HepG2 (cell line): ENCODE measurements around the gene ANTXR1. TPM values are rescaled to one million over a fixed set of nuclear protein-coding genes. Genes with fewer than 3 reads are reported as not detected.

ENCODE experiments used
- CBX2 ChIP-seq, 2 experiments: fragments of 200-600 bp in 1 of 2; sonication (generic); formaldehyde crosslinking in 1 of 2; IDR thresholded peaks; 2 replicates each; pipeline versions ENCODE4 v1.7.0 to v1.8.1; 2018 to 2022; ENCODE audit warnings: low read depth in 2 of 2, low read length in 1 of 2, mild to moderate bottlenecking in 1 of 2, missing genetic modification reagents in 1 of 2
- FOXC1 ChIP-seq: sonication (generic); formaldehyde crosslinking; IDR thresholded peaks from 2 replicates; pipeline ENCODE4 v1.8.0; 2022; ENCODE audit warnings: mild to moderate bottlenecking, missing genetic modification reagents, borderline replicate concordance
- FOXM1 ChIP-seq: sonication (generic); formaldehyde crosslinking; IDR thresholded peaks from 2 replicates; pipeline ENCODE4 v1.5.0; 2020; ENCODE audit warnings: missing genetic modification reagents
- FUBP1 ChIP-seq: sonication (generic); formaldehyde crosslinking; IDR thresholded peaks from 2 replicates; pipeline ENCODE4 v1.5.1; 2020; ENCODE audit warnings: missing genetic modification reagents, mild to moderate bottlenecking, borderline replicate concordance
- IRF1 ChIP-seq: sonication (generic); formaldehyde crosslinking; IDR thresholded peaks from 2 replicates; pipeline ENCODE4 v1.4.0; 2020; ENCODE audit warnings: low read depth, mild to moderate bottlenecking, missing genetic modification reagents
- MXD4 ChIP-seq: IDR thresholded peaks from 2 replicates; pipeline ENCODE4 v1.6.1; 2016; ENCODE audit warnings: mild to moderate bottlenecking, missing biosample characterization, missing genetic modification reagents
- PAF1 ChIP-seq: IDR thresholded peaks from 2 replicates; pipeline ENCODE4 v1.6.1; 2016; ENCODE audit warnings: missing genetic modification reagents, missing compliant biosample characterization
- PHF5A ChIP-seq: IDR thresholded peaks from one replicate; pipeline ENCODE4 v1.6.1; 2018; ENCODE audit warnings: low read depth, missing genetic modification reagents; ENCODE audit not compliant: unreplicated experiment
- POLR2G ChIP-seq: fragments of 200-400 bp; formaldehyde crosslinking; IDR thresholded peaks from 2 replicates; pipeline ENCODE4 v1.6.1; 2018; ENCODE audit warnings: mild to moderate bottlenecking, low read depth, low read length, moderate library complexity
- RBFOX2 ChIP-seq: fragments of 200-400 bp; formaldehyde crosslinking; IDR thresholded peaks from 2 replicates; pipeline ENCODE4 v1.6.1; 2017; ENCODE audit warnings: low read depth, mild to moderate bottlenecking, low read length
- RBM22 ChIP-seq: fragments of 200-400 bp; formaldehyde crosslinking; optimal IDR thresholded peaks from 2 replicates; pipeline ENCODE3; 2017; ENCODE audit warnings: mild to moderate bottlenecking, low read length, moderate library complexity
- RCOR2 ChIP-seq: IDR thresholded peaks from 2 replicates; pipeline ENCODE4 v1.6.1; 2016; ENCODE audit warnings: missing biosample characterization, missing genetic modification reagents
- RXRB ChIP-seq: IDR thresholded peaks from 2 replicates; pipeline ENCODE4 v1.6.1; 2016; ENCODE audit warnings: borderline replicate concordance, missing genetic modification reagents, missing compliant biosample characterization
- SAP130 ChIP-seq: IDR thresholded peaks from 2 replicates; pipeline ENCODE4 v1.6.1; 2016; ENCODE audit warnings: low read depth
- SIX4 ChIP-seq: sonication (generic); formaldehyde crosslinking; IDR thresholded peaks from 2 replicates; pipeline ENCODE4 v1.4.0; 2020; ENCODE audit warnings: missing genetic modification reagents
- SP5 ChIP-seq: IDR thresholded peaks from 2 replicates; pipeline ENCODE4 v1.6.1; 2016; ENCODE audit warnings: low read depth, borderline replicate concordance
- SSRP1 ChIP-seq: IDR thresholded peaks from 2 replicates; pipeline ENCODE4 v1.6.1; 2016; ENCODE audit warnings: control low read depth
- TEAD3 ChIP-seq: optimal IDR thresholded peaks from 2 replicates; pipeline ENCODE3; 2016; ENCODE audit warnings: borderline replicate concordance
- TFDP2 ChIP-seq: sonication (generic); formaldehyde crosslinking; IDR thresholded peaks from 2 replicates; pipeline ENCODE4 v1.4.0; 2020; ENCODE audit warnings: missing genetic modification reagents
- ZBTB38 ChIP-seq: sonication (generic); formaldehyde crosslinking; IDR thresholded peaks from 2 replicates; pipeline ENCODE4 v1.5.1; 2020; ENCODE audit warnings: mild to moderate bottlenecking, missing genetic modification reagents
- ZBTB7B ChIP-seq: sonication (generic); formaldehyde crosslinking; IDR thresholded peaks from 2 replicates; pipeline ENCODE4 v1.4.0; 2020; ENCODE audit warnings: missing genetic modification reagents
- ZNF136 ChIP-seq: sonication (generic); formaldehyde crosslinking; IDR thresholded peaks from 2 replicates; pipeline ENCODE4 v1.8.1; 2022; ENCODE audit warnings: low read depth, mild to moderate bottlenecking, moderate library complexity, missing genetic modification reagents
- ZNF143 ChIP-seq: sonication (generic); formaldehyde crosslinking; IDR thresholded peaks from 2 replicates; pipeline ENCODE4 v1.4.0; 2020; ENCODE audit warnings: missing genetic modification reagents
- ZNF3 ChIP-seq: IDR thresholded peaks from 2 replicates; pipeline ENCODE4 v1.7.0; 2017; ENCODE audit warnings: inconsistent platforms
- ZNF329 ChIP-seq: sonication (generic); formaldehyde crosslinking; IDR thresholded peaks from 2 replicates; pipeline ENCODE4 v1.9.0; 2021; ENCODE audit warnings: low read depth, mild to moderate bottlenecking, missing genetic modification reagents
- ZNF44 ChIP-seq: sonication (generic); formaldehyde crosslinking; IDR thresholded peaks from 2 replicates; pipeline ENCODE4 v1.5.1; 2020; ENCODE audit warnings: mild to moderate bottlenecking, missing genetic modification reagents
- ZNF639 ChIP-seq: conservative IDR thresholded peaks from 2 replicates; pipeline ENCODE4 v1.6.1; 2018; ENCODE audit warnings: missing genetic modification reagents
- polyA plus RNA-seq, 8 experiments: library from polyadenylated mRNA; depleted of rRNA in 3 of 8; stranded (reverse) in 7 of 8; unstranded in 1 of 8; fragments of >200 nt; fragmentation: Illumina TruSeq in 4 of 8; extraction: Trizol in 4 of 8; gene quantifications; 2 replicates each; pipeline versions ENCODE4 v1.2.1 to v1.2.3, GENCODE V29; 2011 to 2016; ENCODE audit warnings: low read depth in 4 of 8, missing spikeins in 1 of 8, mixed read lengths in 1 of 8; ENCODE audit not compliant: insufficient read depth in 1 of 8
- total RNA-seq, 5 experiments: library from RNA; depleted of rRNA; stranded (reverse); fragments of >200 nt; fragmentation: Illumina TruSeq; extraction: Trizol; gene quantifications; 2 replicates each; pipeline ENCODE4 v1.2.3, GENCODE V29; 2016; ENCODE audit warnings: low read depth in 1 of 5

The ANTXR1 gene
- total and polyA plus RNA-seq, 2 of the 13 experiments (the other 11 are each of a cell fraction or from before 2014, with no cell fraction given) = 4.5 to 12.7 TPM

- peak; percentile 78 for TF ChIP-seq TFDP2 (CRISPR knock-in tag)
- peak; percentile 68; the same call in 1 of the 2 replicates for TF ChIP-seq SSRP1 (CRISPR knock-in tag)
- peak; percentile 21; the same call in 1 of the 2 replicates for TF ChIP-seq MXD4 (CRISPR knock-in tag)
- TF ChIP-seq ZNF136 = peak; percentile 58; the same call in 1 of the 2 replicates
- peak; percentile 84 for TF ChIP-seq RCOR2 (CRISPR knock-in tag)
- TF ChIP-seq RBM22 = peak; percentile 7
- TF ChIP-seq PHF5A (CRISPR knock-in tag) = peak; percentile 42
- no peak for TF ChIP-seq FOXC1 (CRISPR knock-in tag)
- TF ChIP-seq SP5 (CRISPR knock-in tag) = peak; percentile 82
- peak; percentile 40; the same call in 1 of the 2 replicates for TF ChIP-seq ZNF143 (CRISPR knock-in tag)
- peak; percentile 44; the same call in 1 of the 2 replicates for TF ChIP-seq SAP130 (CRISPR knock-in tag)
- TF ChIP-seq ZNF44 = no peak
- TF ChIP-seq FOXM1 (CRISPR knock-in tag) = no peak
- TF ChIP-seq ZBTB38 (CRISPR knock-in tag) = peak; percentile 43; the same call in 1 of the 2 replicates
- TF ChIP-seq RBFOX2 = no peak
- no peak for TF ChIP-seq IRF1
- peak; percentile 76 for TF ChIP-seq POLR2G
- no peak for TF ChIP-seq FUBP1
- no peak for TF ChIP-seq PAF1 (CRISPR knock-in tag)
- 0 out of 2 replicates have a peak, but pooled peaks have one; percentile 23 for TF ChIP-seq ZNF639 (CRISPR knock-in tag)
- peak; percentile 79 for TF ChIP-seq ZBTB7B (CRISPR knock-in tag)
- no peak for TF ChIP-seq CBX2 (IDR thresholded peaks at IDR 0.05; ENCODE audit: low read depth, low read length)
- no peak for TF ChIP-seq CBX2 (CRISPR knock-in tag; IDR thresholded peaks at IDR 0.05; ENCODE audit: low read depth)
- peak; percentile 92 for TF ChIP-seq RXRB (CRISPR knock-in tag)
- TF ChIP-seq SIX4 (CRISPR knock-in tag) = peak; percentile 75
- peak; percentile 43; the same call in 1 of the 2 replicates for TF ChIP-seq ZNF3 (CRISPR knock-in tag)
- no peak for TF ChIP-seq ZNF329 (CRISPR knock-in tag)
- peak; percentile 88 for TF ChIP-seq TEAD3 (CRISPR knock-in tag)
Observed at GRCh38 chr2:69216535-69217332, 203.8 kb downstream of the ANTXR1 start (continued).
